NB4 (cell line): ENCODE measurements around the gene LRP11.
"Not testable (repeated sequence)": the region's sequence is repeated elsewhere in the genome, so short reads cannot be mapped to it uniquely, and the experiment has no call there.

Experiments used
- DNase-seq: peaks from one replicate; pipeline ENCODE4 v3.0.0; 2010; ENCODE audit warnings: low read depth
- H3K4me3 ChIP-seq: one replicate; pipeline ENCODE4 v1.5.1; 2011; ENCODE audit warnings: mild to moderate bottlenecking, low read depth, low read length, moderate library complexity
- CTCF ChIP-seq: IDR thresholded peaks from one replicate; pipeline ENCODE4 v1.5.1; 2012; ENCODE audit warnings: low read depth, low read length
- MAX ChIP-seq: IDR thresholded peaks from 2 replicates; pipeline ENCODE4 v1.6.1; 2011; ENCODE audit warnings: low read depth, low read length
- MYC ChIP-seq: IDR thresholded peaks from 2 replicates; pipeline ENCODE4 v1.6.1; 2011; ENCODE audit warnings: low read depth, low read length
- POLR2A ChIP-seq: IDR thresholded peaks from 2 replicates; pipeline ENCODE4 v1.6.1; 2011; ENCODE audit warnings: mild to moderate bottlenecking; ENCODE audit not compliant: insufficient read length; ENCODE audit errors: extremely low read depth

LRP11 gene

GRCh38 chr6:149856256-149856994, 7.7 kb downstream of the LRP11 start:
- TF ChIP-seq MYC: no peak
- no peak for TF ChIP-seq CTCF
- TF ChIP-seq MAX: no peak
- no peak for TF ChIP-seq POLR2A
- no peak for DNase-seq
- H3K4me3 ChIP-seq: no peak overlapping the region

- TF ChIP-seq MAX (no peak), CTCF (no peak), POLR2A (no peak), MYC (no peak)
- DNase-seq: no peak
- no peak overlapping the region for H3K4me3 ChIP-seq
These were observed 8.4 kb downstream of the LRP11 start for GRCh38 chr6:149855741-149856140.

GRCh38 chr6:149855040-149855654, 9.0 kb downstream of the LRP11 start:
- DNase-seq: no peak
- TF ChIP-seq MAX (no peak), MYC (no peak), POLR2A (no peak), CTCF (no peak)
- no peak overlapping the region for H3K4me3 ChIP-seq

GRCh38 chr6:149854532-149854931, 9.6 kb downstream of the LRP11 start:
- TF ChIP-seq POLR2A (no peak), CTCF (no peak), MYC (no peak), MAX (no peak)
- H3K4me3 ChIP-seq: no peak overlapping the region
- no peak for DNase-seq

- not testable (repeated sequence) for H3K4me3 ChIP-seq
These were observed 10.1 kb downstream of the LRP11 start for GRCh38 chr6:149854017-149854416.

GRCh38 chr6:149852881-149853280, 11.3 kb downstream of the LRP11 start:
- no peak for DNase-seq
- no peak overlapping the region for H3K4me3 ChIP-seq
- TF ChIP-seq CTCF (no peak), MAX (no peak), POLR2A (no peak), MYC (no peak)

More at GRCh38 chr6:149854017-149854416, 10.1 kb downstream of the LRP11 start:
- DNase-seq: not testable (repeated sequence)
